Omental fat pad (tissue), 4 donors: ENCODE results near the gene C5orf47. TPM values are rescaled to one million over a fixed set of nuclear protein-coding genes. Genes with fewer than 3 reads are reported as not detected.

ENCODE experiments used
- ATAC-seq: fragments of 150-250 bp; one replicate; pipeline ENCODE4 v1.9.1; 2016; ENCODE audit warnings: mild to moderate bottlenecking, moderate library complexity; ENCODE audit not compliant: low FRiP score
- DNase-seq: peaks from one replicate; pipeline ENCODE4 v3.0.0-alpha.2; 2019; ENCODE audit warnings: low spot score
- CTCF ChIP-seq, 3 donors: fragments of 450-650 bp; IDR thresholded peaks; one replicate each; pipeline ENCODE4 v1.5.1; 2016 to 2017; ENCODE audit warnings: antibody characterized with exemption in 3 of 3, mild to moderate bottlenecking in 3 of 3, moderate library complexity in 2 of 3
- total RNA-seq, 4 donors: library from RNA; depleted of rRNA; stranded (reverse); fragments of >200 nt; gene quantifications; one replicate each; pipeline ENCODE4 v1.1.0, GENCODE V29; 2016

Gene C5orf47
- total RNA-seq, 4 donors from 2014 or later: 0.19 TPM; not detected in 3

GRCh38 chr5:173969167-173970049 lies 19.6 kb upstream of the C5orf47 start:
- TF ChIP-seq CTCF (IDR thresholded peaks at IDR 0.05): no peak
- DNase-seq (no peak), ATAC-seq (no peak)

- no peak for DNase-seq
- TF ChIP-seq CTCF (IDR thresholded peaks at IDR 0.05): no peak
- no peak for ATAC-seq
Measured at GRCh38 chr5:173970878-173971650, 17.9 kb upstream of the C5orf47 start.

GRCh38 chr5:173971681-173972345 lies 17.2 kb upstream of the C5orf47 start:
- ATAC-seq (no peak), DNase-seq (no peak)
- TF ChIP-seq CTCF (IDR thresholded peaks at IDR 0.05): no peak

GRCh38 chr5:173972607-173972924 lies 16.4 kb upstream of the C5orf47 start:
- TF ChIP-seq CTCF (IDR thresholded peaks at IDR 0.05): no peak
- DNase-seq (no peak), ATAC-seq (no peak)

GRCh38 chr5:173972925-173973615 lies 15.9 kb upstream of the C5orf47 start:
- TF ChIP-seq CTCF (IDR thresholded peaks at IDR 0.05): peak in 2 of 3 donors; percentile 80 to 86
- DNase-seq (peak; percentile 78), ATAC-seq (peak; percentile 89)

GRCh38 chr5:173973616-173973969 lies 15.4 kb upstream of the C5orf47 start:
- TF ChIP-seq CTCF (IDR thresholded peaks at IDR 0.05): no peak
- ATAC-seq (peak; percentile 53), DNase-seq (no peak)
